Measurements from ENCODE around the gene RBKS.

RBKS gene

DNA sequence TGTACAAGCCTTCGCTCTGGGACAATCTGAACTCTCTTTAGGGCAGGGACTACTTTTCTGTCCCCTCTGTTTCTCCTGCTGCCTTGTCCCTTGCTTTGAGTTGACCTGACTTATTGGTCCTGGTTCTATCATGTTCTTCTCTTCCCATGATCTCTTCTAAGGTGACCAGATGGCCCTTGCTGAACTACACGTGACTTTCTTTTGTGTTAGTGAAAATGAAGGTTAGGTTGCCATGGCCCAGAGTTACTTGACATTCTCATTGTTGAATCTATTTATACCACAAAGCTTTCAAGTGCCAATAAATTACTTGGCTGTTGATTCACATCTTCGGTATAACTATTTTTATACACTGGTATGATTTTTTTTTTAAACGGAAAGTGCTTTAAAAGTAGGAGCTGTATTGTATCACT, 94.3 kb downstream of the RBKS start:
- no peak overlapping the region for H3K4me3 ChIP-seq (ENCODE audit: low read depth, low read length)
- no peak for TF ChIP-seq ZNF211 (tag by site-specific recombination; IDR thresholded peaks at IDR 0.05; ENCODE audit: low read depth)
- no peak for TF ChIP-seq SETDB1 (IDR thresholded peaks at IDR 0.05; ENCODE audit: insufficient read length, low read length)
- no peak for TF ChIP-seq ZNF621 (tag by site-specific recombination; IDR thresholded peaks at IDR 0.05)
- TF ChIP-seq YY2 (tag by site-specific recombination; IDR thresholded peaks at IDR 0.05), result no peak
- TF ChIP-seq, protein P1, sequence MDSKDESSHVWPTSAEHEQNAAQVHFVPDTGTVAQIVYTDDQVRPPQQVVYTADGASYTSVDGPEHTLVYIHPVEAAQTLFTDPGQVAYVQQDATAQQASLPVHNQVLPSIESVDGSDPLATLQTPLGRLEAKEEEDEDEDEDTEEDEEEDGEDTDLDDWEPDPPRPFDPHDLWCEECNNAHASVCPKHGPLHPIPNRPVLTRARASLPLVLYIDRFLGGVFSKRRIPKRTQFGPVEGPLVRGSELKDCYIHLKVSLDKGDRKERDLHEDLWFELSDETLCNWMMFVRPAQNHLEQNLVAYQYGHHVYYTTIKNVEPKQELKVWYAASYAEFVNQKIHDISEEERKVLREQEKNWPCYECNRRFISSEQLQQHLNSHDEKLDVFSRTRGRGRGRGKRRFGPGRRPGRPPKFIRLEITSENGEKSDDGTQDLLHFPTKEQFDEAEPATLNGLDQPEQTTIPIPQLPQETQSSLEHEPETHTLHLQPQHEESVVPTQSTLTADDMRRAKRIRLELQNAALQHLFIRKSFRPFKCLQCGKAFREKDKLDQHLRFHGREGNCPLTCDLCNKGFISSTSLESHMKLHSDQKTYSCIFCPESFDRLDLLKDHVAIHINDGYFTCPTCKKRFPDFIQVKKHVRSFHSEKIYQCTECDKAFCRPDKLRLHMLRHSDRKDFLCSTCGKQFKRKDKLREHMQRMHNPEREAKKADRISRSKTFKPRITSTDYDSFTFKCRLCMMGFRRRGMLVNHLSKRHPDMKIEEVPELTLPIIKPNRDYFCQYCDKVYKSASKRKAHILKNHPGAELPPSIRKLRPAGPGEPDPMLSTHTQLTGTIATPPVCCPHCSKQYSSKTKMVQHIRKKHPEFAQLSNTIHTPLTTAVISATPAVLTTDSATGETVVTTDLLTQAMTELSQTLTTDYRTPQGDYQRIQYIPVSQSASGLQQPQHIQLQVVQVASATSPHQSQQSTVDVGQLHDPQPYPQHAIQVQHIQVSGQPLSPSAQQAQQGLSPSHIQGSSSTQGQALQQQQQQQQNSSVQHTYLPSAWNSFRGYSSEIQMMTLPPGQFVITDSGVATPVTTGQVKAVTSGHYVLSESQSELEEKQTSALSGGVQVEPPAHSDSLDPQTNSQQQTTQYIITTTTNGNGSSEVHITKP (tag by site-specific recombination; IDR thresholded peaks at IDR 0.05), result no peak
- H3K27ac ChIP-seq (ENCODE audit: extremely low read depth, low read depth, low read length), result no peak overlapping the region
- POLR2A ChIA-PET, result interaction anchor here (0.6 kb wide), 1 partner anchor 225 kb away, joined by 3 read pairs; no protein-coding TSS in a partner anchor
- CTCF ChIA-PET, result interaction anchor here (0.6 to 1.1 kb wide), 4 partner anchors 9 to 601 kb away, joined by 3 to 5 read pairs (median 5); no protein-coding TSS in a partner anchor
- H3K4me1 ChIP-seq (ENCODE audit: control insufficient read depth, insufficient read depth, low read length), result no peaks in the 10 kb centered on the region
- H3K36me3 ChIP-seq (ENCODE audit: control insufficient read depth in 2 of 2, insufficient read depth in 1 of 2, low read length in 2 of 2), result no peaks in the 10 kb centered on the region
- no peaks in the 10 kb centered on the region for H3K9me3 ChIP-seq (ENCODE audit: control insufficient read depth, insufficient read depth, low read depth, low read length)

DNA sequence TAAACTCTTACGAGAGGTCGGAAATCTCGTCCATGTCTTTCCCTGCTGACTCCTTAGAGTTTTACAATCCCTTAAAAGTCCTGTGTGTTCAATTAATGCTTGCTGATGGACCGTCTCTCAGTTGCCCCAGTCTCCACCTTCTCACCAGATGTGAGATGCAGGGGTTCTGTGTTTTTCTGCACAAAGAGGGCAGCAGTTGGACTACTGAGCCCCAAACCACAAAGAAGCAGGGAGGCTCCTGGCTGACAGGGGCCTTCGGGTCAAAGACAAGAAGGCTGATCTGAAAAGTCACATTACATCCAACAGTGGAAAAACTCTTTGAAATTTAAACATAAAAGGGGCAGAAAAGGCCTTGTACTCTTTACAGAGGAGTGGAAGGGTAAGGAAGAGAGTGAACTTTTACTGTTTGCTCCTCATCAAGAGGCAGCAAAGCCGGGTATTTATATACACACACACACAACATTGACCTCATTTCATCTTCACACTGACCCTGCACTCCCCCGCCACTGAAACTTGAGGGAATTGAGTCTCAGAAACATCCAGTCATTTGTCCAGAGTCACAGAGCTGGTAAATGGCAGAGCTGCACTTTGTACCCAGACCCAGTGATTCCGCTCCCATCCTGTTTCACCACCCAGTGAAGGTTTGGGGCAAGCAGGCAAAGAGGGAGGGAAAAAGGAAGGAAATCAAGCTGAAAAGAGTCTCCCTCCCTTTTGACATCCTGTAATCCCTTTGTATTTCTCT, 94.9 kb downstream of the RBKS start:
- POLR2A ChIA-PET, result interaction anchor here (0.6 kb wide), 1 partner anchor 225 kb away, joined by 3 read pairs; no protein-coding TSS in a partner anchor
- Histone ChIP-seq H3K4me3 (ENCODE audit: low read depth, low read length) (no peak overlapping the region), H3K36me3 (ENCODE audit: control insufficient read depth in 2 of 2, insufficient read depth in 1 of 2, low read length in 2 of 2) (no peaks in the 10 kb centered on the region), H3K4me1 (ENCODE audit: control insufficient read depth, insufficient read depth, low read length) (no peaks in the 10 kb centered on the region), H3K27ac (ENCODE audit: extremely low read depth, low read depth, low read length) (no peak overlapping the region), H3K9me3 (ENCODE audit: control insufficient read depth, insufficient read depth, low read depth, low read length) (no peaks in the 10 kb centered on the region)
- TF ChIP-seq, protein P2, sequence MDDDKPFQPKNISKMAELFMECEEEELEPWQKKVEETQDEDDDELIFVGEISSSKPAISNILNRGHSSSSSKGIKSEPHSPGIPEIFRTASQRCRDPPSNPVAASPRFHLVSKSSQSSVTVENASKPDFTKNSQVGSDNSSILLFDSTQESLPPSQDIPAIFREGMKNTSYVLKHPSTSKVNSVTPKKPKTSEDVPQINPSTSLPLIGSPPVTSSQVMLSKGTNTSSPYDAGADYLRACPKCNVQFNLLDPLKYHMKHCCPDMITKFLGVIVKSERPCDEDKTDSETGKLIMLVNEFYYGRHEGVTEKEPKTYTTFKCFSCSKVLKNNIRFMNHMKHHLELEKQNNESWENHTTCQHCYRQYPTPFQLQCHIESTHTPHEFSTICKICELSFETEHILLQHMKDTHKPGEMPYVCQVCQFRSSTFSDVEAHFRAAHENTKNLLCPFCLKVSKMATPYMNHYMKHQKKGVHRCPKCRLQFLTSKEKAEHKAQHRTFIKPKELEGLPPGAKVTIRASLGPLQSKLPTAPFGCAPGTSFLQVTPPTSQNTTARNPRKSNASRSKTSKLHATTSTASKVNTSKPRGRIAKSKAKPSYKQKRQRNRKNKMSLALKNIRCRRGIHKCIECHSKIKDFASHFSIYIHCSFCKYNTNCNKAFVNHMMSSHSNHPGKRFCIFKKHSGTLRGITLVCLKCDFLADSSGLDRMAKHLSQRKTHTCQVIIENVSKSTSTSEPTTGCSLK (tag by site-specific recombination; IDR thresholded peaks at IDR 0.05), result no peak
- TF ChIP-seq ZNF548 (tag by site-specific recombination; IDR thresholded peaks at IDR 0.05), result no peak
- no peak for TF ChIP-seq ZNF132 (tag by site-specific recombination; IDR thresholded peaks at IDR 0.05; ENCODE audit: borderline replicate concordance)
- no peak for TF ChIP-seq ZNF623 (tag by site-specific recombination; IDR thresholded peaks at IDR 0.05)
- no peak for TF ChIP-seq ZNF701 (tag by site-specific recombination; IDR thresholded peaks at IDR 0.05)
- TF ChIP-seq, protein P3, sequence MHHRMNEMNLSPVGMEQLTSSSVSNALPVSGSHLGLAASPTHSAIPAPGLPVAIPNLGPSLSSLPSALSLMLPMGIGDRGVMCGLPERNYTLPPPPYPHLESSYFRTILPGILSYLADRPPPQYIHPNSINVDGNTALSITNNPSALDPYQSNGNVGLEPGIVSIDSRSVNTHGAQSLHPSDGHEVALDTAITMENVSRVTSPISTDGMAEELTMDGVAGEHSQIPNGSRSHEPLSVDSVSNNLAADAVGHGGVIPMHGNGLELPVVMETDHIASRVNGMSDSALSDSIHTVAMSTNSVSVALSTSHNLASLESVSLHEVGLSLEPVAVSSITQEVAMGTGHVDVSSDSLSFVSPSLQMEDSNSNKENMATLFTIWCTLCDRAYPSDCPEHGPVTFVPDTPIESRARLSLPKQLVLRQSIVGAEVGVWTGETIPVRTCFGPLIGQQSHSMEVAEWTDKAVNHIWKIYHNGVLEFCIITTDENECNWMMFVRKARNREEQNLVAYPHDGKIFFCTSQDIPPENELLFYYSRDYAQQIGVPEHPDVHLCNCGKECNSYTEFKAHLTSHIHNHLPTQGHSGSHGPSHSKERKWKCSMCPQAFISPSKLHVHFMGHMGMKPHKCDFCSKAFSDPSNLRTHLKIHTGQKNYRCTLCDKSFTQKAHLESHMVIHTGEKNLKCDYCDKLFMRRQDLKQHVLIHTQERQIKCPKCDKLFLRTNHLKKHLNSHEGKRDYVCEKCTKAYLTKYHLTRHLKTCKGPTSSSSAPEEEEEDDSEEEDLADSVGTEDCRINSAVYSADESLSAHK (tag by site-specific recombination; IDR thresholded peaks at IDR 0.05), result no peak
- TF ChIP-seq ZNF510 (tag by site-specific recombination; IDR thresholded peaks at IDR 0.05; ENCODE audit: insufficient replicate concordance), result no peak
- TF ChIP-seq YY2 (tag by site-specific recombination; IDR thresholded peaks at IDR 0.05), result no peak
- TF ChIP-seq, protein P4, sequence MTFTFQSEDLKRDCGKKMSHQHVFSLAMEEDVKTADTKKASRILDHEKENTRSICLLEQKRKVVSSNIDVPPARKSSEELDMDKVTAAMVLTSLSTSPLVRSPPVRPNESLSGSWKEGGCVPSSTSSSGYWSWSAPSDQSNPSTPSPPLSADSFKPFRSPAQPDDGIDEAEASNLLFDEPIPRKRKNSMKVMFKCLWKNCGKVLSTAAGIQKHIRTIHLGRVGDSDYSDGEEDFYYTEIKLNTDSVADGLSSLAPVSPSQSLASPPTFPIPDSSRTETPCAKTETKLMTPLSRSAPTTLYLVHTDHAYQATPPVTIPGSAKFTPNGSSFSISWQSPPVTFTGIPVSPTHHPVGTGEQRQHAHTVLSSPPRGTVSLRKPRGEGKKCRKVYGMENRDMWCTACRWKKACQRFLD (tag by site-specific recombination; IDR thresholded peaks at IDR 0.05), result no peak
- no peak for TF ChIP-seq ZNF223 (tag by site-specific recombination; IDR thresholded peaks at IDR 0.05)
- no peak for TF ChIP-seq ZNF514 (tag by site-specific recombination; IDR thresholded peaks at IDR 0.05)
- TF ChIP-seq ZNF202 (tag by site-specific recombination; IDR thresholded peaks at IDR 0.05; ENCODE audit: borderline replicate concordance), result no peak
- TF ChIP-seq, protein P5, sequence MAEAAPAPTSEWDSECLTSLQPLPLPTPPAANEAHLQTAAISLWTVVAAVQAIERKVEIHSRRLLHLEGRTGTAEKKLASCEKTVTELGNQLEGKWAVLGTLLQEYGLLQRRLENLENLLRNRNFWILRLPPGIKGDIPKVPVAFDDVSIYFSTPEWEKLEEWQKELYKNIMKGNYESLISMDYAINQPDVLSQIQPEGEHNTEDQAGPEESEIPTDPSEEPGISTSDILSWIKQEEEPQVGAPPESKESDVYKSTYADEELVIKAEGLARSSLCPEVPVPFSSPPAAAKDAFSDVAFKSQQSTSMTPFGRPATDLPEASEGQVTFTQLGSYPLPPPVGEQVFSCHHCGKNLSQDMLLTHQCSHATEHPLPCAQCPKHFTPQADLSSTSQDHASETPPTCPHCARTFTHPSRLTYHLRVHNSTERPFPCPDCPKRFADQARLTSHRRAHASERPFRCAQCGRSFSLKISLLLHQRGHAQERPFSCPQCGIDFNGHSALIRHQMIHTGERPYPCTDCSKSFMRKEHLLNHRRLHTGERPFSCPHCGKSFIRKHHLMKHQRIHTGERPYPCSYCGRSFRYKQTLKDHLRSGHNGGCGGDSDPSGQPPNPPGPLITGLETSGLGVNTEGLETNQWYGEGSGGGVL (tag by site-specific recombination; IDR thresholded peaks at IDR 0.05), result no peak
- TF ChIP-seq ZNF501 (tag by site-specific recombination; IDR thresholded peaks at IDR 0.05), result no peak
- no peak for TF ChIP-seq ZNF302 (tag by site-specific recombination; IDR thresholded peaks at IDR 0.05; ENCODE audit: low read depth)
- no peak for TF ChIP-seq ZNF121 (tag by site-specific recombination; IDR thresholded peaks at IDR 0.05)
- CTCF ChIA-PET, result interaction anchor here (1.1 kb wide), 1 partner anchor 9 kb away, joined by 5 read pairs; no protein-coding TSS in a partner anchor

Measured in HEK293 (cell line).